GM18502 (cell line): Measurements from ENCODE around the gene ITGAV.

ENCODE experiments used
- ATAC-seq: cut with Tn5 transposase; IDR thresholded peaks from one replicate; pipeline ENCODE4 v1.9.1; 2021; ENCODE audit warnings: mild to moderate bottlenecking; ENCODE audit not compliant: unreplicated experiment, poor library complexity

Gene ITGAV

DNA sequence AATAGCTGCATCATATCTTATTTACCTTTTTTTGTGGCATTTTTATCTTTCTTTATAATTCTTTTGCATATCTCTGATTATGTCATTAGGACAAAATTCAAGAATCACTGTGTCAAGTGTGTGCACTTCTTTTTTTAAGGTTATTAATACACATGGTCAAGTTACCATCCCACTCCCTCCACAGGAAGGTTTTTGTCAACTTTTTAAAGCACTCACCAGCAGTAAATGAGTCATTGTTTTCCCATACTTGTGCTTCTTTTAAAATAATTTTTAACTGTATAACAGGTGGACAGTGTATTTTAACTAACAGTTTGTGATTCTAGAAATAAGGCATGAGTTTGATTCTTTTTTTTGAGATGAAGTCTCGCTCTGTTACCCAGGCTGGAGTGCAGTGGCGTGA lies 58.3 kb downstream of the ITGAV start:
- no peak for ATAC-seq

DNA sequence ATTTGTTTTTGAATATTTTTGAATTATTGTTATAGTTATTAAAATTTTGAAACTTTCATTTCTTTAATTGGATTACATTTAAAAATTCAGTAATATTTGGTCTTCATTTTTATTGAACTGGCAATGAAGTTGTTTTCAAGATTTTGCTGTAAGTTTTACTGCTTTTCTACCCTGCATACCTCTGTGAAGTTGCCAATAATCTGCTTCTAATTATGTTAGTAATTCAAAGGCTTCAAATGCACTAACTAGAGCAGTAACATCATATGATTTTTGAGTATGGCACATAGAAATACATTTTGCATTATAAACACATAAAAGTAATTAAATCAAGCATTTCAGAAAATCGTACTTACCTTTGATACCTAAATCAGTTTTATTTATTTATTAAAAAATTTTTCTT lies 63.7 kb downstream of the ITGAV start:
- no peak for ATAC-seq

DNA sequence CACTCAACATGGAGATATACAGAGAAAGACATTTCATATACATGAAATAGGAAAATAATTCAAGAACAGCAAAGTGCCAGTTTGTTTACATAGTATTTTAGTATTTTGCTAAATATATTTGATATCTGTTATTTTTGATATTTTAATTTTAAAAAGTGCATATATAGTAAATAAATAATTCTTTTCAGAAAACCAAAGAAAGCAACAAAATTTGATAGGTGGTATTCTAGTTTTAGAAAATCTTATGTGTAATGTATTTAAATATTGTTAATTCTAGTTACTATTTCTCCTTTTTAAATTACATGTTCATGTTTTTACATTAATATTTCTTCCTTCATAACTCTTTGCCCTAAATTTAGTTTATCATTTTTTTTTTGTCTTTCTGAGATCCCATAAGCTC lies 69.5 kb downstream of the ITGAV start:
- no peak for ATAC-seq

DNA sequence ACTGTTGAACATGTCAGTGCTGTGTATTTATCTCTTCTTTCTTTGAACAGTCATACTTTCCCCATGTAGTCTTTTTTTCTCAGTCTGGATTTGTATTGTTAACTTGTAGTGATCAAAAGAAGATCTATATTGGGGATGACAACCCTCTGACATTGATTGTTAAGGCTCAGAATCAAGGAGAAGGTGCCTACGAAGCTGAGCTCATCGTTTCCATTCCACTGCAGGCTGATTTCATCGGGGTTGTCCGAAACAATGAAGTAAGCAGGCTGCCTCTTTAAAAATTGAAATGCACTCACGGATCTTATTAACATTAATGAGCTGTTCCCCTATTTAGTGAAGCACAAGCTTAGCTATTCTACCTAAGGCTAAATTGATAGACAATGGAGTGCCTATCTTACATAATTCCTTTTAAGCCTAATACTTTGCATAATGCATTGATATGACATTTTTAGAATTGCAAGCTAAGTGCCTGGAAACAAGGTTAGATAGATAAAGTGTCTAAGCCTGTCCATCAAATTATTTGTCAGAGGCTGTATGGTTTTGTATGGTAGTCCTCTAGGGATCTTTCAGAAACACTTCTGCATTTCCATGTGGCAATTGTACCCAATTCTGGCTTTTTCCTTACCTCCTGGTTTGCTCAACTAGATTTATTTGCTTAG lies 74.7 kb downstream of the ITGAV start:
- no peak for ATAC-seq

DNA sequence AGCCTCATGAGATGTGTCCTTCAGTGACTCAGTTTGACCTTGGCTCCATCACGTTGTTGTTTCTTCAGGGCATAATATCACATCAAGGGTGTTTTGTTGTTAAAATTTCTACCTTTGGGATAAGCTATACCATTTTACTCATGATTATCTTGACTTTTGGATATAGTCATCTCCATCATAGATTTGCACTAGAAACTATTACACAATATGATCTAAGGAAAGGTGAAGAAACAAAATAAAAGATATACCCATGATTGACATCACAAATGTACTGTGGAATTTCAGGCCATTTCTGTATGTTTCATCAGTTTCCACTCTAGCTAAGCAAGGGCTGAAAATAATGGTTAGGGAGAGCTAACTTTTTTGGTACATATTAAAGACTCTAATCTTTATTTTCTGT lies 79.3 kb downstream of the ITGAV start:
- ATAC-seq, result no peak

DNA sequence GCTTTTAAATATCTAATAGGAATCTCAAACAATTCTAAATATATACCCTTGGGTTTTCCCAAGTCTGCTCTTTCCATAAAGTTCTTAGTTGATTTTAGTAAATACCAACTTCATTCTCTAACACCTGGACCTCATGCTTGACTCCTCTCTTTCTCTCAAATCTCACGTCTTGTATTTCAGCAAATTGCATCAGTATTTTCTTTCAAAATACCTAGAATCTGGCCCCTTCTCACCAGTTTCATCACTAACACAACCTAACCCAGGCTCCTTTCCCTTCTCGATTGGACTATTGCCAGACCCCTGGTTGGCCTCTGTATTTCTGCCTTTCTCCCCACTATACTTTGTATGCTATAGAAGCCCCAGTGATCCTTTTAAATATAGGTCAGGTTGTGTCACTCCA lies 81.0 kb downstream of the ITGAV start:
- ATAC-seq, result no peak

DNA sequence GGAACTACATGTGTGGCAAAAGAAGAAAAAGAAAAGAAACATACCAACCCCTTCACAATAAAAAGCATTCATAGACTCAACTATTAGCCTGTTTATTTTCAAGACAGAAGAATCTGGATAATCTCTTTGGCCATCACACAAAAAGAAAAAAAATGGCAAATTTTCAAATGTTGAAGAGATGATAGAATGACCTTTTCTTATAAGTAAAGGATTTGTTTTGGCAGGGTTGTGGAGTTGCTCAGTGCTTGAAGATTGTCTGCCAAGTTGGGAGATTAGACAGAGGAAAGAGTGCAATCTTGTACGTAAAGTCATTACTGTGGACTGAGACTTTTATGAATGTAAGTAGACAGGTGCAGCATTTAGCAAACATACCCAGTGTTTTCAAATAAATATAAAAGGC lies 85.5 kb downstream of the ITGAV start:
- ATAC-seq, result no peak

DNA sequence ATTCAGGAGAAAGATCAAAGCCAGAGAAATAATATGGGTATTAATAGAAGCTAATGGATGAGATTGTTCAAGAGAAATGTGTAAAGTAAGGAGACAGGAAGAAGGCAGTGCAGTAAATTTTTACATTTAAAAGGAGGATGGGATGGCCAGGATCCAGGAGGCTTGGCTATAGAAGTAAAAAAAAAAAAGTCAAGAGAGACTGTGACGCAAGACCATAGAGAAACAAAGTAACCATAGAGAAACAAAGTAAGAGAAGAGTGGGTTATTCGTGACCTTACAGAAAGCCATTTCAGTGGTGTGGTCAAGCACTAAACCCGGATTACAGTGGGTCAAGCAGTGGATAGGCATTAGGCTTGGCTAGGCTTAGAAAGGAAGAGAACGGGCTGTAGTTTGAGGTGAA lies 93.5 kb downstream of the ITGAV start:
- ATAC-seq, result no peak

DNA sequence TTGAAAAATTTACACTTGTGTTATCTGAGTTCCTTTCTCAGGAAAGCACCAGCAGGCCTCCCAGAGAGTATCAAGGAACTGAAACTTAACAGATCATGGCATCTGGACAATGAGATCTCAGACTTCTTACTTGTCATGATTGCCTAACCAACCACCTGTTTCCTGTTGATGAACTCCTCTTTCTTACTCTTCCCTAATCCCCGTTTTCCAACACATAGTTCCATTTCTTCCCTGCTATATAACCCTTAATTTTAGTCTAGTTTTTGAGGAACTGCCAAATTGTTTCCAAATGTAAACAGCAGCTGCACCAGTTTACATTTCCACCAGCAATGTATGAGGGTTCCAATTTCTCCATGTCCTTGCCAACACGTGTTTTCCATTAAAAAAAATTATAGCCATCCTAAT lies 98.0 kb downstream of the ITGAV start:
- no peak for ATAC-seq

DNA sequence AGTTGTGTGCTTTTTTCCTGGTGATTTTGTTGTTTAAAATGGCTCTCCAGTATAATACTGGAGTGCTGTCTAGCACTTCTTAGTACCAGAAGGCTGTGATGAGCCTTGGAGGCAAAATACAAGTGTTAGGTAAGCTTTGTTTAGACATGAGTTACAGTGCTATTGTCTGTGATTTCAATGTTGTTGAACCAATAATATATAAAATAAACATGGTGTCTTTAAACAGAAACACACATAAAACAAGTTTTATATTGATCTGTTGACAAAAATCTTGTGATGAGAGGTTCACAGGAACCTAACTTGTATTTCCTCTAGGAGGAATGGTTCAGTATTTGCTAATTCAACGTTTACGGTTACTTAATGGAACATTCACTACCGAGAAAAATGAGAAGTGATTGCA lies 99.0 kb downstream of the ITGAV start:
- ATAC-seq, result no peak

DNA sequence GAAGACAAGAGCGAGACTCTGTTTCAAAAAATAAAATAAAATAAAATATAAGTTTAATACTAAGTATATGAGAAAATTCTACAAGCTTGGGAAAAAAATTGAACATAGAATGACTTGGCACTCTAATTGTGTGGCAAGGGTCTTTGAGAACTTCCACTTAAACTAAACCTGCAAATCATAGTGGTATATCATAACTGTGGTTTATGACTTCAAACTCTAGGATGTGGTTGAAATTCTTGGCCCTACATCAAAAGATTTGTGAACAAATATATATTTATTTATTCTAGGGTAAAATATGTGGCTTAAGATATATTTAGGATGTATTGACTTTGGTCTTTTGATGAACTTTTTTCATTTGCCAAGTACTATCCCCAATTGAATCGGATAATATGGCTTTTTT lies 100.9 kb downstream of the ITGAV start:
- no peak for ATAC-seq

DNA sequence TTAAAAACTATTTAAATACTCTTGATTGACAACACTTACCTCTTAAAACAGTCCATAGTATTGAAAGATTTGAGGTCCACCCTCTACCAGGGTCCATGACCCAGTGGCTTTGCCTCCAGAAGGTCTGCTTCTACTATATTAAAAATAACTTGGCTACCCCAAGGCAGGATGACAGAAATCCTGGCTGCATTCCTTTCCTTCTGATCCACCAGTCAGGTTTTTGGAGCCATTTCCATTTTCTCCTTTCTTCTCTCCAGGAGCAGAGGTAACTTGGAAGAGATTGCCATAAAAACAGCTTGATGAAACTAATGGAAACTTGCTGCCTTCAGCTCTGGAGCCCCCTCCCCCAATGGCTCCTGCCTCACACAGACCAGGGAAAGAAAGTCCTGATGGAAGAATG lies 101.4 kb downstream of the ITGAV start:
- no peak for ATAC-seq

DNA sequence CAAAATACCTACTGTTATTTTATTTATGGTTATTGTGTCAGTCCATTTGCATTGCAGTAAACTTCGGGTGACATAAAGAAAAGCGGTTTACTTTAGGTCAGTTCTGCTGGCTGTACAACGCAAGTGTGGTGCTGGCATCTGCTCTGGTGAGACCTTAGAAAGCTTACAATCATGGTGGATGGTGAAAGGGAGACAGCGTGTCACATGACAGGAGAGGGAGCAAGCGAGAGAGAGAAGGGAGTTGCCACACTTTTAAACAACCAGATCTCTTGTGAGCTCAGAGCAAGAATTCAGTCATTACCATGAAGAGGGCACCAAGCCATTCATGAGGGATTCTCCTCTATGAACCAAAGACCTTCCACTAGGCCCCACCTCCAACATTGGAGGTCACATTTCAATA lies 102.0 kb downstream of the ITGAV start:
- ATAC-seq, result no peak

DNA sequence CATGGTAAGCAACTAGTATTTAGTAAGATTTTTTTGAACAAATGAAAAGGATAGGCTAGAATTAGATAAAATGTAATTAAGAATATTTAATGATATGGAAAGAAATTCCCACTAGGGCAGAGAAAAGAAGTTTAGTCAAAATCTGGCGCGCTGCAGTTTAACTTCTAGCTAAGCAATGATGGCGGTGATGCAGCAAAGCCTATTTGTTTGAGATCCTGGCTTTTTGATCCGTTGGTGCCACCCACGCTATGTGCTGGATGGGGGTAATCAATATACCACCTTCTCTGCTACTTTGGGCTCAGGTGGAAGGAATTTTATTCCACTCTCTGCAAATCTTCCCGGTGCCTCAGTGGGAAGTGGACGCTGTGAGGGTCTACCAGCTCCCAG lies 103.6 kb downstream of the ITGAV start:
- ATAC-seq, result no peak

DNA sequence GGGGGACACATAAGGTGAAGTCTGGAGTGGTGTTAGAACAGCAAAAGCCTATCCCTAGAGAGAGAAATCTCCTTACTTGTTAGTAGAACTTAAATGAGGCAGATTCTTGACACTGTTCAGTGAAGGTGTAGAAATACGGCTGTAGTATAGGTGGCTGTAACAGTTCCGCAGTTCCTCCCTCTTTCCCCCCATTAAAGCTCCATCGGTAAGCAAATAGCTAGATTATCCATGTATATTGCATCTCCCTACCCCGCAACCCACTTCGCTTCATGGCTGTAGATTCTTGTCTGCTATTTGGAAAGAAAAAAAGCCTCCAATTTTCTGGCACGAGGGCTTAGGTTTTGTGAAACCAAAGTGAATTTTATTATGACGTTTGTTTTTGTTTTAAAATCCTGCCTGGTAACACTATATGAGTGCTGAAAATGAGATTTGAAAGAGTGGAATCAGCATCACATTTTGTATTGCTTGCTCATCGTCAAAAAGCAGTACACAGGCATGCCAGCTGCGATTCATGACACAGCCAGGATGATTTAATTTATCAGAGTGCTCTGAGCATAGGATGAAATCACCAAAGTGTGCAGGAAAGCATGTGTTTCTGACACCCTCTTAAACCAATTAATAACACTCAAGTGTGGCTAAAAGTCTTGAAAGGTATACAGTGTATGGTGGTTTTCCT lies 105.4 kb downstream of the ITGAV start:
- no peak for ATAC-seq

DNA sequence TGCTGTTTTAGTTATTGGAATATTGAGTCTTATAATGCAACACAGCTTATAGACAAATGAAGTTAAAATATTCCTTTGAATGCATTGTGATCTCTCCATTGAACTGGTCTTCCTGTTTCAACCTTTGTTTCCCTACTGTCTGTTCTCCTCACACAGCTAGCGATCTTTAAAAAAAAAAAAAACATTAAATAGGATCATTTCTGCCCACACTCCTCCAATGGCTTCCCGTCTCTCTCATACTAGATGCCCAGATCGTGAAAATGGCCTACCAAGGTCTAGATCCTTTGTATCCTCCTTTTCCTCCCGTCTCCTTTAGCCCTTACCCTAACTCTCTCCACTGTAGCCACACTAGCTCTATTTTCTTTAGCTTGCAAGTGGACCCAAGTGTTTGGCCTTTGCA lies 106.4 kb downstream of the ITGAV start:
- ATAC-seq, result no peak

DNA sequence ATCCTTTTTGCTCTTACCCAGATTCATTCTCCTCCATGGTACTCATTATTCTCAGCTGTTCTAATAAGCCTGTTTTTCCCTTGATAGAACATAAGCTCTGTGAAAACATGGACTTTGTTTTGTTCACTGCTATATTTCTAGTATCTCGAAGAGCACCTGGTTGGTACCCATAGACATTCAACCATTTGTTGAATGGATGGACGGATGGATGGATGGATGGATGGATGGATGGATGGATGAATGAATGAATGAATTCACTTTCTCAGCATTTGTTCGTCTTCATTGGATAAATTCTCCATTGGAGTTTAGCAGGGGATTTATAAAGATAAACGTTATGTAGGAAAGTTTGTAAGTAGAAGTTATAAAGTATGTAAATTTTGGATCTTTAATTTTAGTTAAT lies 106.9 kb downstream of the ITGAV start:
- ATAC-seq, result no peak

DNA sequence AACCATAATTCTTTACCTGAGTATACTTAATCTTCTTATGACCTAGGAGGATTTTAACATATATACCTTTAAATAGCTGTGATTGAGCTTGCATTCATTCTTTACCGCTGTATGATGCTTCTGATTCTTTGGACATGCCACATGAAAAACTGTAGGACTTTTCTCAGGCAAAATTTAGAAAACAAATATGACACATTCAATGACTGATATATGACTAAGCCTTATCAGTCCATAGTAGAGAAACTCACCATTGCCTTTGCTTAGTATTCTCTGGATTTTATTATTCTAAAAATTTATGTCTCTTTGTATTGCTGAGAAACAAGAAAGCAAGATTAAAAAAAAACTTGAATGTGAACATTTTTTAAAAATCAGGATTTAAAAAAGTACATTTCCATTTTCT lies 107.7 kb downstream of the ITGAV start:
- no peak for ATAC-seq

DNA sequence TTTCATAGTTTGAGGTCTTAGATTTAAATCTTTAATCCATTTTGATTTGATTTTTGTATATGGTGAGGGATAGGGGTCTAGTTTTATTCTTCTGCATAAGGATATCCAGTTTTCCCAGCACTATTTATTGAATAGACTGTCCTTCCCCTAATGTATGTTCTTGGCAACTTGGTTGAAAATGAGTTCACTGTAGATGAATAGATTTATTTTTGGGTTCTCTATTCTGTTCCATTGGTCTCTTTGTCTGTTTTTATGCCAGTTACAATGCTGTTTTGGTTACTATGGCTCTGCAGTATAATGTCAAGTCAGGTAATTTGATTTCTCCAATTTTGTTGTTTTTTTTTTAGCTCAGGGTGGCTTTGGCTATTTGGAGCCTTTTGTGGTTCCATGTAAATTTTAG lies 109.9 kb downstream of the ITGAV start:
- ATAC-seq, result no peak

DNA sequence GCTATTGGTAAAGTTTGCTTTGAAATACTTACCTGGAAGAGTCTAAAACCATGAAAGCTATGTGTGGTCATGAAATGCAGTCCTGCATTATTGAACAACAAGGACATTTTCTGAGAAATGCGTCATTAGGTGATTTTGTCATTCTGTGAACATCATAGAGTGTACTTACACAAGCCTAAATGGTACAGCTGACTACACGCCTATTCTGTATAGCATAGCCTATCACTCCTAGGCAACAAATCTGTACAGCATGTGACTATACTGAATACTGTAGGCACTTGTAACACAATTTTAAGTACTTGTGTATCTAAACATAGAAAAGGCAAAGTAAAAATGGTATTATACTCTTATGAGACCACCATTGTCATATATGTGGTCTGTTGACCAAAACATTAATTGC lies 112.2 kb downstream of the ITGAV start:
- no peak for ATAC-seq

DNA sequence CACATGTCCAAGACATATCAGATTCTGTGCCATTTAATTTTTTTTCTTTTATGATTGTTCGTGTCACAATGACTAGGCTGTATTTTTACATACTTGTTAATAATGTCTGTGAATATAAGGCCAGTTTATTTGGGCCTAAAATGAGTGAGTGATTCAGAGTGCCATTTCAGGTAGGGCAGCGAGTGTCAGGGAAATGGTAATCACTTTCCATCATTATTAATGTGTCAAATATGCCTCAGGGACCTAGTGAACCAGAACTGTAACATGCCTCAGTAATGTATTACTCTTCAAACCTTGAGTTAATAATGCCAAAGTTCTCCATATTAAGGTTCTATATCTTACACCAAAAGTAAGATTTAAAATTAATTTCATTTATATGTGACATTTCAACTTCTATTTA lies 112.6 kb downstream of the ITGAV start:
- no peak for ATAC-seq

DNA sequence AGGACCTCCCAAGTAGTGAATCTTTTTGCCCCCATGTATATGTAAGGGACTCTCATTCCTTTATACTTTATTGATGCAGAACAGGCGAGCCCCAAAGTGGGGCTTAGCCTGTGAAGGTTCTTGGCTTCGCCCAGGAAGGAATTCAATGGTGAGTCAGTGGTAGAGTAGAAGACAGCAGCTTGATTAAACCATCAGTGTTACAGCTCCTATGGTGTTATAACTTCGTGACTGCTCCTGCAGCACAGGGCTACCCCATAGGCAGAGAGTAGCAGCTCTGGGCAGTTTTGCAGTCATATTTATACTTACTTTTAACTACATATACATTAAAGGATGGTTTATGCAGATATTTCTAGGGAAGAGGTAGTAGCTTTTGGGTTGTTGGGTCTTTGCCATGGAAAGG lies 115.0 kb downstream of the ITGAV start:
- no peak for ATAC-seq
